ENCODE results near the gene ARHGEF7. TPM values are rescaled to one million over a fixed set of nuclear protein-coding genes. Genes with fewer than 3 reads are reported as not detected.

The ARHGEF7 gene
- total RNA-seq, 1 experiment from 2014 or later = 47.3 TPM

DNA sequence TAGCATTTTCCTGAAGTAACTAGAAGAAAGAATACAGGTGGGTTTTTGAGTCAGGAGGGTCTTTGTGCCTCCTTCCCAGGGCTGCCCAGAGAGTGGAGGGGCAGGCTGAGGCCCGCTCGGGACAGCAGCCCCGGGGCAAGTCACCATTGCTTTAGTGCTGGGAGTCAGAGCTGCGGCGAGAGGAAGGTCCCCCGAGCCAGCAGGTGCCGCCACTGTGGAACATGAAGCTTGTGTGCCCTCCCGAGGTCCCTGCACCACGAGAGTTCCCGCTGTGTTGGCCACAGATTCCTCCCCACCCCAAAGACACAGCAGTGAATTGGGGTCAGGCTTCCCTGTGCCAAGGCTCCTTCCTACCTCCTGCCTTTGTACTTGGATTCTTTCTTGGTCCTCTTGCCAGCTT, 154.4 kb downstream of the ARHGEF7 start (continued):
- TF ChIP-seq, protein P1, sequence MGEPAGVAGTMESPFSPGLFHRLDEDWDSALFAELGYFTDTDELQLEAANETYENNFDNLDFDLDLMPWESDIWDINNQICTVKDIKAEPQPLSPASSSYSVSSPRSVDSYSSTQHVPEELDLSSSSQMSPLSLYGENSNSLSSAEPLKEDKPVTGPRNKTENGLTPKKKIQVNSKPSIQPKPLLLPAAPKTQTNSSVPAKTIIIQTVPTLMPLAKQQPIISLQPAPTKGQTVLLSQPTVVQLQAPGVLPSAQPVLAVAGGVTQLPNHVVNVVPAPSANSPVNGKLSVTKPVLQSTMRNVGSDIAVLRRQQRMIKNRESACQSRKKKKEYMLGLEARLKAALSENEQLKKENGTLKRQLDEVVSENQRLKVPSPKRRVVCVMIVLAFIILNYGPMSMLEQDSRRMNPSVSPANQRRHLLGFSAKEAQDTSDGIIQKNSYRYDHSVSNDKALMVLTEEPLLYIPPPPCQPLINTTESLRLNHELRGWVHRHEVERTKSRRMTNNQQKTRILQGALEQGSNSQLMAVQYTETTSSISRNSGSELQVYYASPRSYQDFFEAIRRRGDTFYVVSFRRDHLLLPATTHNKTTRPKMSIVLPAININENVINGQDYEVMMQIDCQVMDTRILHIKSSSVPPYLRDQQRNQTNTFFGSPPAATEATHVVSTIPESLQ (CRISPR knock-in tag; IDR thresholded peaks at IDR 0.05) = no peak
- TF ChIP-seq, protein P2, sequence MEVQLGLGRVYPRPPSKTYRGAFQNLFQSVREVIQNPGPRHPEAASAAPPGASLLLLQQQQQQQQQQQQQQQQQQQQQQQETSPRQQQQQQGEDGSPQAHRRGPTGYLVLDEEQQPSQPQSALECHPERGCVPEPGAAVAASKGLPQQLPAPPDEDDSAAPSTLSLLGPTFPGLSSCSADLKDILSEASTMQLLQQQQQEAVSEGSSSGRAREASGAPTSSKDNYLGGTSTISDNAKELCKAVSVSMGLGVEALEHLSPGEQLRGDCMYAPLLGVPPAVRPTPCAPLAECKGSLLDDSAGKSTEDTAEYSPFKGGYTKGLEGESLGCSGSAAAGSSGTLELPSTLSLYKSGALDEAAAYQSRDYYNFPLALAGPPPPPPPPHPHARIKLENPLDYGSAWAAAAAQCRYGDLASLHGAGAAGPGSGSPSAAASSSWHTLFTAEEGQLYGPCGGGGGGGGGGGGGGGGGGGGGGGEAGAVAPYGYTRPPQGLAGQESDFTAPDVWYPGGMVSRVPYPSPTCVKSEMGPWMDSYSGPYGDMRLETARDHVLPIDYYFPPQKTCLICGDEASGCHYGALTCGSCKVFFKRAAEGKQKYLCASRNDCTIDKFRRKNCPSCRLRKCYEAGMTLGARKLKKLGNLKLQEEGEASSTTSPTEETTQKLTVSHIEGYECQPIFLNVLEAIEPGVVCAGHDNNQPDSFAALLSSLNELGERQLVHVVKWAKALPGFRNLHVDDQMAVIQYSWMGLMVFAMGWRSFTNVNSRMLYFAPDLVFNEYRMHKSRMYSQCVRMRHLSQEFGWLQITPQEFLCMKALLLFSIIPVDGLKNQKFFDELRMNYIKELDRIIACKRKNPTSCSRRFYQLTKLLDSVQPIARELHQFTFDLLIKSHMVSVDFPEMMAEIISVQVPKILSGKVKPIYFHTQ (CRISPR knock-in tag; IDR thresholded peaks at IDR 0.05) = no peak
- TF ChIP-seq ZNF138 (CRISPR knock-in tag; conservative IDR thresholded peaks at IDR 0.05) (no peak), MXD4 (CRISPR knock-in tag; IDR thresholded peaks at IDR 0.05; ENCODE audit: borderline replicate concordance) (no peak)

DNA sequence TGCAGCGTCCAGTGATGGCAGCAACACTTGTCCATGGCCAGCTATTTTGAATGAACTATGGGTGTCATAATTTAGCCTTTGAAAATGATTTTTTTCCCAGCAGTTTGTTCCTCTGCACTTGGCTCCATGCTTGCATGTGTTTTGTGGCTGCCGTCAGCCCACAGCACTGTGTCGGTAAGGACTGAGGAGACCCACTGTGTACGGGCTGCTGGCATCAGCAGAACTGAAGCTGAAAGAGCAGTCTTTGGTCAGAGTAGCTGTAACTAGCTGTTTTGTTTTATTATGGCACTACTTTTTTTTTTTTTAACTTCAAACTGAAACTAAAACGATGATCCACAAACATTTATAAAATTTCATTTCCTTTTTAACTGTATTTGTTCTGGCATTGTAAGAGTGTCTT, 155.0 kb downstream of the ARHGEF7 start:
- no peaks in the 10 kb centered on the region for H3K27me3 Mint-ChIP-seq (ENCODE audit: low read depth)
- no peak overlapping the region for H3K27ac Mint-ChIP-seq
- no peak overlapping the region for H3K4me3 Mint-ChIP-seq
- H3K9me3 Mint-ChIP-seq = no peaks in the 10 kb centered on the region
- no peak for ATAC-seq
- no peak for DNase-seq (ENCODE audit: low spot score)
- ChIA-PET CTCF (interaction anchor here (0.7 kb wide), 1 partner anchor 17 kb away, joined by 3 read pairs; no protein-coding TSS in a partner anchor), POLR2A (no interaction called here)
- peaks cover 11% of the 10 kb centered on the region for H3K4me1 Mint-ChIP-seq
- H3K36me3 Mint-ChIP-seq = peaks cover 12% of the 10 kb centered on the region
- TF ChIP-seq PRRX2 (CRISPR knock-in tag; IDR thresholded peaks at IDR 0.05) = no peak
- no peak for TF ChIP-seq HMGA2 (CRISPR knock-in tag; IDR thresholded peaks at IDR 0.05)
- TF ChIP-seq ZNF416 (CRISPR knock-in tag; IDR thresholded peaks at IDR 0.05) = no peak

DNA sequence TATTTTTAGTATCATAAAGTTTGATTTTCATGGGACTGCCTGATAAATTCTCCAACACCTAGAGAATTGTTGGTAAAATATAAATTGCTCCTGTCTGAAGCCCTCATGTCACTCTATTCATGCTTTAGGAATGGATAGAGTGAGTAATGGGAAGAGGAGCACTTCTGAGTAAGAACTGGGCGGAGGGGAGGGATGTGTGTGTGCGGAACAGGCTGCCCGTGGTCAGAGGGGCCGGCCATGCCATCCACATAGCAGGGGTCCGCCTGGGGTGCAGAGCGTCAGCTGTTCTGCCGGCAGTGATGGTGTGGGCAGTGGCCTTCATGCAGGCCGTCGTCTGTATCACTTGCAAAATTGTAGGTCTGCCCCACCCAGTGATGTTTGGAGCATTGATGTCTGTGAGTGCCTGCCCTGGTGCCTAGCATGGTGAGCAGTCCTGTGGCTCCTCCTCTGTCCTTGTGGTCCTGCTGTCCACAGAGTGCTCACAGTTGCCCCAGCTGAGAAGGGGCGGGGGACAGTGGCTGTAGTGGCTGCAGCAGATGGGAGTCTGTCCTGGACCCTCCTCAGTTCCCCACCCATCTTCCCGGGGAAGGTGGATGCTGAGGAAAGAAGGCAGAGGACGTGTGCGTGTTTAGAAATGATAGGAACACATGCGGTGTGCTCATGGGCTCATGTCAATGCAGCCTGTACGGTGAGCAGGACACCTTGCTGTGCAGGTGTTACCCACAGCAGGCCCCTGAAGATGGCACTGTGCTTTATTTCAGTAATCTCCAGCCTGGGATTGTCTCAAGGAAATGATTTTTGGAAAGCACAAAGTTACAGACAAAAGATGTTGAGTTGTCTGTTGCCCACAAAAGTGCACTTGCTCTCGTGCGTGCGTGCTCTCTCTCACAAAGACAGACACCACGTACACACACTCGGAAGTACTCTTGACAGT, 155.9 kb downstream of the ARHGEF7 start:
- TF ChIP-seq TEAD1 (CRISPR knock-in tag; IDR thresholded peaks at IDR 0.05) (no peak), SMAD3 (CRISPR knock-in tag; IDR thresholded peaks at IDR 0.05; ENCODE audit: borderline replicate concordance) (no peak), OVOL2 (CRISPR knock-in tag; IDR thresholded peaks at IDR 0.05; ENCODE audit: borderline replicate concordance) (no peak), NFYB (CRISPR knock-in tag; conservative IDR thresholded peaks at IDR 0.05; ENCODE audit: low read depth) (no peak), TCF7 (CRISPR knock-in tag; IDR thresholded peaks at IDR 0.05; ENCODE audit: low read depth) (no peak), NFATC4 (CRISPR knock-in tag; IDR thresholded peaks at IDR 0.05) (no peak)
- Mint-ChIP-seq H3K4me1 (peaks cover 4% of the 10 kb centered on the region), H3K27me3 (ENCODE audit: low read depth) (no peaks in the 10 kb centered on the region), H3K36me3 (peaks cover 21% of the 10 kb centered on the region), H3K27ac (no peak overlapping the region), H3K9me3 (no peaks in the 10 kb centered on the region), H3K4me3 (no peak overlapping the region)
- DNase-seq (ENCODE audit: low spot score) = no peak
- no peak for ATAC-seq
- CTCF ChIA-PET = no interaction called here
- POLR2A ChIA-PET = no interaction called here

- DNase-seq (ENCODE audit: low spot score) = no peak
- no peak for ATAC-seq
- ChIA-PET POLR2A (no interaction called here), CTCF (no interaction called here)
- H3K36me3 Mint-ChIP-seq = peaks cover 24% of the 10 kb centered on the region
- no peak overlapping the region for H3K27ac Mint-ChIP-seq
- H3K27me3 Mint-ChIP-seq (ENCODE audit: low read depth) = no peaks in the 10 kb centered on the region
- no peaks in the 10 kb centered on the region for H3K9me3 Mint-ChIP-seq
- no peak overlapping the region for H3K4me3 Mint-ChIP-seq
- no peaks in the 10 kb centered on the region for H3K4me1 Mint-ChIP-seq
- no peak for TF ChIP-seq CTCF (IDR thresholded peaks at IDR 0.05)
- no peak for TF ChIP-seq NFYB (CRISPR knock-in tag; conservative IDR thresholded peaks at IDR 0.05; ENCODE audit: low read depth)
- TF ChIP-seq ZNF317 (CRISPR knock-in tag; IDR thresholded peaks at IDR 0.05; ENCODE audit: borderline replicate concordance, low read depth) = no peak
- no peak for TF ChIP-seq MYBL2 (CRISPR knock-in tag; IDR thresholded peaks at IDR 0.05)
- TF ChIP-seq NR1H2 (CRISPR knock-in tag; IDR thresholded peaks at IDR 0.05) = no peak
- no peak for TF ChIP-seq CBFB (CRISPR knock-in tag; IDR thresholded peaks at IDR 0.05; ENCODE audit: low read depth)
Measured at GRCh38 chr13:111272117-111272516, 157.0 kb downstream of the ARHGEF7 start.
